ENCODE measurements around the gene POMGNT1.

- TF ChIP-seq, protein P1, sequence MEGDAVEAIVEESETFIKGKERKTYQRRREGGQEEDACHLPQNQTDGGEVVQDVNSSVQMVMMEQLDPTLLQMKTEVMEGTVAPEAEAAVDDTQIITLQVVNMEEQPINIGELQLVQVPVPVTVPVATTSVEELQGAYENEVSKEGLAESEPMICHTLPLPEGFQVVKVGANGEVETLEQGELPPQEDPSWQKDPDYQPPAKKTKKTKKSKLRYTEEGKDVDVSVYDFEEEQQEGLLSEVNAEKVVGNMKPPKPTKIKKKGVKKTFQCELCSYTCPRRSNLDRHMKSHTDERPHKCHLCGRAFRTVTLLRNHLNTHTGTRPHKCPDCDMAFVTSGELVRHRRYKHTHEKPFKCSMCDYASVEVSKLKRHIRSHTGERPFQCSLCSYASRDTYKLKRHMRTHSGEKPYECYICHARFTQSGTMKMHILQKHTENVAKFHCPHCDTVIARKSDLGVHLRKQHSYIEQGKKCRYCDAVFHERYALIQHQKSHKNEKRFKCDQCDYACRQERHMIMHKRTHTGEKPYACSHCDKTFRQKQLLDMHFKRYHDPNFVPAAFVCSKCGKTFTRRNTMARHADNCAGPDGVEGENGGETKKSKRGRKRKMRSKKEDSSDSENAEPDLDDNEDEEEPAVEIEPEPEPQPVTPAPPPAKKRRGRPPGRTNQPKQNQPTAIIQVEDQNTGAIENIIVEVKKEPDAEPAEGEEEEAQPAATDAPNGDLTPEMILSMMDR (IDR thresholded peaks at IDR 0.05; ENCODE audit: control extremely low read depth in 1 of 3, insufficient read depth in 1 of 3, low read depth in 1 of 3, low read length in 3 of 3): no peak
- TF ChIP-seq CREB1 (IDR thresholded peaks at IDR 0.05): no peak; the same call in 1 of the 2 replicates
These were observed 48.6 kb upstream of the POMGNT1 start for GRCh38 chr1:46246548-46247435.
